AG08396 (cell line): Measurements from ENCODE around the gene KMT2B.

Experiments
- DNase-seq: peaks from one replicate; pipeline ENCODE4 v3.0.0; 2012; ENCODE audit warnings: low spot score, mixed read lengths

The KMT2B gene

DNA sequence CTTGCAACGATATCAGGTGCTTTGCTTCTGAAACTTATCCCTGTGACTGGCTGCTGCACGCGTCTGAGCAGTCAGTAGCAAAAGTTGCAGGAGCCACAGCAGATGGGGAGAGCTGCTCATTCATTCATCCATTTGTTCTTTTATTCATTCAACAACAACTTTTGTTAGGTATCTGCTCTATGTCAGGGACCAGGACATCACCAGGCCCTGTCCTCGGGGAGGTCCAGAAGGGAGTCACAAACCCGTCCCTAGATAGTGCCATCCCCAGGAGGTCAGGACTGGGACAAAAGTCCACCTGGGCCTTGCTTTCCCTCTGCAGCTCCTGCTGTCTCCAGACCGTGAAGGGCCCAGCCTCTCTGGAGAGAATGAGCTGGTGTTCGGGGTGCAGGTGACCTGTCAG, 60.2 kb downstream of the KMT2B start:
- DNase-seq, result no peak

DNA sequence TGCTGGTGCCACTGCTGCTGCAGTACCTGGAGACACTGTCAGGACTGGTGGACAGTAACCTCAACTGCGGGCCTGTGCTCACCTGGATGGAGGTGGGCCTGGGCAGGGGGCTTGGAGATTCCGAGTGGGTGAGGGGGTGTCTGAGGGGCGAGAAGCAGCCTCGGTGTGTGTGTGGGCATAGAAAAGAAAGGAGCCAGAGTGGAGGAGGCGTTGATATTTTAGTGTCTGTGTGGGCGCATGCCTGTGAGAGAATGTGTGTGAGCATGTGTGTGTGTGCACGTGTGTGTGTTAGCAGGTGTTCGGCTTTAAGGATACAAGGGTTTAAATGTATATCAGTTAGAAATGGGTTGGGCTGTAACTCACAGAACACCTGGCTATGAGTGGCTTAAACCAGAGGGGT, 61.2 kb downstream of the KMT2B start:
- DNase-seq, result no peak

DNA sequence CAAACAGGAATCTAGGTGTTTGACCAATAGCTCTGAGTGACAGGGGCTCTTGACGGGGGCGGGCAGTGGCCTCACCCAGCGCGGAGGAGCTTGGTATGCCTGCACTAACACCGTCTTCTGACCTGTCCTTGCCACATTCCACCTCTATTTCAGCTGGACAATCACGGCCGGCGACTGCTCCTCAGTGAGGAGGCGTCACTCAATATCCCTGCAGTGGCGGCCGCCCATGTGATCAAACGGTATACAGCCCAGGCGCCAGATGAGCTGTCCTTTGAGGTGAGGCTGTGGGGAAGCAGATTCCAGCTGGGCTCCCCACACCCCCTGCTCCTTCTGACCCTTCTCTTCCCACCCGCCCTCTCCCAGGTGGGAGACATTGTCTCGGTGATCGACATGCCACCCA, 62.3 kb downstream of the KMT2B start:
- no peak for DNase-seq

DNA sequence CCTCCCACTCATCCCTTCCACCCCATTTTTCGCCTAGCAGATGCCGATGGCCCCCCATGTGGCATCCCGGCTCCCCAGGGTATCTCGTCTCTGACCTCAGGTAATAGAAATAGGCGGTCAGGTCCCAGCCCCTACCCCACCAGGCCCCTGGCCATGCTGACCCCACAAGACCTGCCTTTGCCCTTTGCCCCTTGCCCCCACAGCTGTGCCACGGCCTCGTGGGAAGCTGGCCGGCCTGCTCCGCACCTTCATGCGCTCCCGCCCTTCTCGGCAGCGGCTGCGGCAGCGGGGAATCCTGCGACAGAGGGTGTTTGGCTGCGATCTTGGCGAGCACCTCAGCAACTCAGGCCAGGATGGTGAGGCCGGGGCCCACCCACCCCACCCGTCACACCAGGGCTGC, 62.9 kb downstream of the KMT2B start:
- no peak for DNase-seq

DNA sequence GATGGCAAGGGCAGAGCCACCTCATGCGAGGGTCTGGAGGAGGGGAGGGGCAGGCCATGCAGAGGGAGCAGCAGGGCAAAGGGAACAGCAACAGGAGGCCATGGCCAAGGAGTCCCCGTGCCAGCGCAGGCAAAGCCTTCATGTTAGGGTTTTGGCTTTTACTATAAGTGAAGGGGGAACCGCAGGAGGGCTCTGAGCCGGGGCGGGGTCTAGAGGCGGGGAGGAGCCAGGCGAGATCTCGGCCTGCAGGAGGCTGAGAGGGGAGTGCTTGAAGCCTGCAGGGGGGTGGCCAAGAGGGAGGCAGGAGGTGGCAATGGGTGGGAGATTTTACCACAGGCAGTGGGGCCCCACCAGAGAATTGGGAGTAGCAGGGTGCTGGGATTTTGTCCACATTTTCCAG, 63.8 kb downstream of the KMT2B start:
- DNase-seq, result no peak

DNA sequence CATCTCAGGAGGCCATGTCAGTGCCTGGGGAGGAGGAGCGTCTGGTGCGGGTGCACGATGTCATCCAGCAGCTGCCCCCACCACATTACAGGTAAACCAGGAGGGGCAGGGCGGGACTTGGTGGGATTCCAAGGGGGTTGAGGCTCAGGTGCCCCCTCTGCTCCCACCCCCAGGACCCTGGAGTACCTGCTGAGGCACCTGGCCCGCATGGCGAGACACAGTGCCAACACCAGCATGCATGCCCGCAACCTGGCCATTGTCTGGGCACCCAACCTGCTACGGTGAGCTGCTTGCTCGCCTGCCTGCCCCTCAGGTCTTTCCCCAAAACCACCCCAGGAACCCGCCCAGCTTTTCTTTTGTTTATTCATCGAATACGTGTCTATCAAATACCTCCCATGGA, 64.8 kb downstream of the KMT2B start:
- DNase-seq, result no peak

DNA sequence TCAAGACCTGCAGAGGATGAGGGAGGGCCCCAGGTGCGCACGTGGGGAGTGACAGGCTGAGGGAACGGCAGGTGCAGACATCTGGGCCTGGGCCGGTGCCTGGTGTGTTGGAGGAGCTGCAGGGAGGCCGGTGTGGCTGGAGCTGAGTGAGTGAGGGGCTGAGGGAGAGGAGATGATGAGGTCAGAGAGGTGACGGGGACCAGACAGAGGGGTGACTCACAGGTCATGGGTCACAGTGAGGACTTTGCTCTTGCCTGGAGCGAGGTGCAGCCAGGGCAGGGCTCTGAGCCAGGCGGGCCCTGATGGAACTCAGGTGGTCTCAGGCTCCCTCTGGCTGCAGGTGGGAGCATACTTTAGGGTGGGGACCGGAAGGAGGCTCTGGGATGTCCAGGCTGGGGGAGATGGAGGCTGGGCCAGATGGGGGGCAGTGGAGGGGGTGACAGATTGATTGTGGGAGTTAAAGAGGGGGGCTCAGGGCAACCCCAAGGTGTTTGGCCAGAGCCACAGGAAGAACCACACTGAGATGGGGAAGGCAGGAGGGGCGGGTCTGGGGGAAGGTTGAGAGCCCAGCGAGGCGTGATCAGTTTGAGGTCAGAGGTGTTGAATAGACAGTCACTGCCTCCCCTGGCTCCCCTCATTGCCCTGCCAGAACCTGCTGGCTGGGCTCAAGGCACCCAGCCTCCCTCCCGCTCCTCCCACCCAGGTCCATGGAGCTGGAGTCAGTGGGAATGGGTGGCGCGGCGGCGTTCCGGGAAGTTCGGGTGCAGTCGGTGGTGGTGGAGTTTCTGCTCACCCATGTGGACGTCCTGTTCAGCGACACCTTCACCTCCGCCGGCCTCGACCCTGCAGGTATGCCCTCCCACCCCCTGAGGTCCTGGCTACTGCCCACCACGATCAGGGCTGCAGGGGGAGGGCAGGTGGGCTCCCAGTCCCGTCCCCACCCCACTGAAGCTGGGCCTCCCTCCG, 65.9 kb downstream of the KMT2B start:
- no peak for DNase-seq

DNA sequence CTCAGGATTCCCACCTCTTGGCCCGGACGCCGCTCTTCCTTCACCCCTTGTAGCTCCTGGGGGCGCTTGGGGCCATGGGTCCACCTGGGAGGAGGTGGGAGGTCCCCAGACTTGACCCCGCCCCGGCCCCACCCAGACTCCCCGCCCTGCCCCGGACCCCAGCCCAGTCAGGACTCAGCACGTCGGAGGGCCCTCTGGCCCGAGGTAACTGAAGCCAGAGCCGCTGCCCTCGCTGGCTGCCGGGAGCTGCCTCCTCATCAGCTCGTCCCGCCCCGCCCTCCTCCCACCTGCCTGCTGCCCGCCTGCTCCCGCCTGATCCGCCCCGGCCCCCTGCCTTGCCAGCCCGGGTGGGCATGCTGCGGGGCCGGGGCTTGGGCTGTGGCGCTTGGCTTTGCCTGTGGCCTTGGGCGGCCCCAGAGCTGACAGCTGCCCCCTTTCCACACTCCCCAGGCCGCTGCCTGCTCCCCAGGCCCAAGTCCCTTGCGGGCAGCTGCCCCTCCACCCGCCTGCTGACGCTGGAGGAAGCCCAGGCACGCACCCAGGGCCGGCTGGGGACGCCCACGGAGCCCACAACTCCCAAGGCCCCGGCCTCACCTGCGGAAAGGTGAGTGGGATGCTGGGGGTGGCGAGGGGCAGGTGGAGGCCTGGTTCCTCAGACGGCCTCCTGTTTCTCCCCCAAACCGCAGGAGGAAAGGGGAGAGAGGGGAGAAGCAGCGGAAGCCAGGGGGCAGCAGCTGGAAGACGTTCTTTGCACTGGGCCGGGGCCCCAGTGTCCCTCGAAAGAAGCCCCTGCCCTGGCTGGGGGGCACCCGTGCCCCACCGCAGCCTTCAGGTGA, 66.9 kb downstream of the KMT2B start:
- no peak for DNase-seq

DNA sequence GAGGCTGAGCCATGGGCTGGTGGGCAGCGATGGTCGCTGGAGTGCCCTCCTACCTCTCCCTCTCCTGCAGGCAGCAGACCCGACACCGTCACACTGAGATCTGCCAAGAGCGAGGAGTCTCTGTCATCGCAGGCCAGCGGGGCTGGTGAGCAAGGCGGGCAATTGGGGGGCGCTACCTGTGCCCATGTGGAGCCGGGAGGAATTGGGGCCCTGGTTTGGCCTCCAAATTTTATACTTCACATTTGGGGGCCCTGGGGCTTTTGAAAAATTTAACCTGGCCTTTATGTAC, 67.5 kb downstream of the KMT2B start:
- DNase-seq, result no peak

DNA sequence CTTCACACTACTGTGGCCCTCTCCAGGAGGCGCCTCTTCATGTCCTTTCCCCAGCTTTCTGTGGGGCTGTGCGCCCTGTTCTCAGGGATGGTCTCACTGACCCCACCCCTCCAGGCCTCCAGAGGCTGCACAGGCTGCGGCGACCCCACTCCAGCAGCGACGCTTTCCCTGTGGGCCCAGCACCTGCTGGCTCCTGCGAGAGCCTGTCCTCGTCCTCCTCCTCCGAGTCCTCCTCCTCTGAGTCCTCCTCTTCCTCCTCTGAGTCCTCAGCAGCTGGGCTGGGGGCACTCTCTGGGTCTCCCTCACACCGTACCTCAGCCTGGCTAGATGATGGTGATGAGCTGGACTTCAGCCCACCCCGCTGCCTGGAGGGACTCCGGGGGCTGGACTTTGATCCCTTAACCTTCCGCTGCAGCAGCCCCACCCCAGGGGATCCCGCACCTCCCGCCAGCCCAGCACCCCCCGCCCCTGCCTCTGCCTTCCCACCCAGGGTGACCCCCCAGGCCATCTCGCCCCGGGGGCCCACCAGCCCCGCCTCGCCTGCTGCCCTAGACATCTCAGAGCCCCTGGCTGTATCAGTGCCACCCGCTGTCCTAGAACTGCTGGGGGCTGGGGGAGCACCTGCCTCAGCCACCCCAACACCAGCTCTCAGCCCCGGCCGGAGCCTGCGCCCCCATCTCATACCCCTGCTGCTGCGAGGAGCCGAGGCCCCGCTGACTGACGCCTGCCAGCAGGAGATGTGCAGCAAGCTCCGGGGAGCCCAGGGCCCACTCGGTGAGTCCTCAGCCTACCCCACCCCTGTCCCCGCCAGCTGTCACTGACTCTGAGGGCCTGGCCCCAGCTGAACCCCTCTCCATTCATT, 68.7 kb downstream of the KMT2B start:
- no peak for DNase-seq

DNA sequence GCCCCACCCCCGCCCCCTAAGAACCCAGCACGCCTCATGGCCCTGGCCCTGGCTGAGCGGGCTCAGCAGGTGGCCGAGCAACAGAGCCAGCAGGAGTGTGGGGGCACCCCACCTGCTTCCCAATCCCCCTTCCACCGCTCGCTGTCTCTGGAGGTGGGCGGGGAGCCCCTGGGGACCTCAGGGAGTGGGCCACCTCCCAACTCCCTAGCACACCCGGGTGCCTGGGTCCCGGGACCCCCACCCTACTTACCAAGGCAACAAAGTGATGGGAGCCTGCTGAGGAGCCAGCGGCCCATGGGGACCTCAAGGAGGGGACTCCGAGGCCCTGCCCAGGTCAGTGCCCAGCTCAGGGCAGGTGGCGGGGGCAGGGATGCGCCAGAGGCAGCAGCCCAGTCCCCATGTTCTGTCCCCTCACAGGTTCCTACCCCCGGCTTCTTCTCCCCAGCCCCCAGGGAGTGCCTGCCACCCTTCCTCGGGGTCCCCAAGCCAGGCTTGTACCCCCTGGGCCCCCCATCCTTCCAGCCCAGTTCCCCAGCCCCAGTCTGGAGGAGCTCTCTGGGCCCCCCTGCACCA, 69.5 kb downstream of the KMT2B start:
- no peak for DNase-seq
